Stimulated activated CD4-positive, alpha-beta T cell treated with anti-CD3 and anti-CD28 coated beads, Interleukin-2, amount 100 ng/mL, for 48 hours (primary cell): ENCODE results near the gene GPR4.
"Not testable (repeated sequence)": the region's sequence is repeated elsewhere in the genome, so short reads cannot be mapped to it uniquely, and the experiment has no call there.

Experiments used
- DNase-seq, 2 donors: peaks; one replicate each; pipeline ENCODE4 v3.0.0-alpha.2; 2020

GPR4 gene

GRCh38 chr19:45601524-45602374 is at the start of gene GPR4:
TSS of gene GPR4 (minus strand) at chr19:45602212. CDS start at chr19:45591866, 10,346 bp downstream.
- DNase-seq: no peak

DNA sequence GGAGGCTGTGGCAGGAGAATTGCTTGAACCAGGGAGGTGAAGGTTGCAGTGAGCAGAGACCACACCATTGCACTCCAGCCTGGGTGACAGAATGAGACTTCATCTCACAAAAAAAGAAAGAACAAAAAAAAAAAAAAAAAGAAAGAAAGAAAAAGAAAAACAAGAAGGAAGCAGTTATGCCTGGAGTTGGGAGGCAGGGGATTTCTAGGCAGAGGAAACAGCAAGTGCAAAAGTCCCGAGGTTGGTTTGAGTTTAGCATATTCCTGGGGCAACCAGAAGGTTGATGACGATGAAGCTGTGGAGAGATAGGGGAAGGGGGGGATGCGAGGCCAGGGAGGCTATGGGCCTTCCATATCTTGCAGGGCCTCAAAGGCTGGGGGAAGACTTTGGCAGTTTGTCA is 48.7 kb upstream of the GPR4 start:
- DNase-seq: no peak

GRCh38 chr19:45646345-45646698 is 44.3 kb upstream of the GPR4 start:
- DNase-seq: no peak

GRCh38 chr19:45645631-45646344 is 43.8 kb upstream of the GPR4 start:
- peak; percentile 72 to 77 for DNase-seq

- DNase-seq: no peak
These were observed 43.1 kb upstream of the GPR4 start for GRCh38 chr19:45645068-45645630.

DNA sequence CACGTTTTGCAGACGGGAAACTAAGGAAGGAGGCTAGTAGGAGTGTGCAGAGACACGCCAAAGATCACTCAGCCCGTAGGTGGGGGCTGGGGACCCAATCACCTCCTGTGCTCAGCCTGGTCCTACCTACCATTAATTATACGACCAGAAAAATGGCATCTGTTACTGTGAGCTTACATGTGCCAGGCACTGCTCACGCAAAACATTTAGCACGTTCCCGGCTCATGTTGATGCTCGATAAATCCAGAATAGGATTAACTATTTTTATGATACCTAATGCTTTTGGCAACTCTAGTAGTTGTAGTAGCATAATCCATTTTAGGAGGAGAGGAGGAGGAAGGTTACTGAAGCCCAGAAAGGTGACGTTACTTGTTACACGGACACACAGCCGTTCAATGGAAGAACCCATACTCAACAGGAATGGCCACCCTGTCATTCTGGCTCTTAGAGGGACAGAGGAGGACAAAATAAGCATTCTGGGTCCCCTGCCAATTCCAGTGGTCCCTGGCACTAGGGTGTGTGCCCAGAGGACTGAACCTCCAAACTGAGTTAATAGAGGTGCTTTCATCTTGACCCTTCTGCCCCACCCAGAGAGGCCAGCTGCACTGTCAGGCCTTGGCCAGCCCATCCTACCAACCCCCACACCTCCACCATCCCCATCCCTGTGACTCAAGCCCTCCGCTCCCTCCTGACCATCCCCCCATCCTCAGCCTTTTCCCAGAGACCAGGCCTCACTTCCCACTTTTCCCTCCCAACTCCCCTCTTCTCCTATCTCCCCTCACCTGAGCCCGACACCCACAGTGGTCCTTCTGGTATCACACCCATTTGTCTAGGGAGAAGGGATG is 42.1 kb upstream of the GPR4 start:
- DNase-seq: no peak

GRCh38 chr19:45643024-45643926 is 41.3 kb upstream of the GPR4 start:
- DNase-seq: peak; percentile 98

DNA sequence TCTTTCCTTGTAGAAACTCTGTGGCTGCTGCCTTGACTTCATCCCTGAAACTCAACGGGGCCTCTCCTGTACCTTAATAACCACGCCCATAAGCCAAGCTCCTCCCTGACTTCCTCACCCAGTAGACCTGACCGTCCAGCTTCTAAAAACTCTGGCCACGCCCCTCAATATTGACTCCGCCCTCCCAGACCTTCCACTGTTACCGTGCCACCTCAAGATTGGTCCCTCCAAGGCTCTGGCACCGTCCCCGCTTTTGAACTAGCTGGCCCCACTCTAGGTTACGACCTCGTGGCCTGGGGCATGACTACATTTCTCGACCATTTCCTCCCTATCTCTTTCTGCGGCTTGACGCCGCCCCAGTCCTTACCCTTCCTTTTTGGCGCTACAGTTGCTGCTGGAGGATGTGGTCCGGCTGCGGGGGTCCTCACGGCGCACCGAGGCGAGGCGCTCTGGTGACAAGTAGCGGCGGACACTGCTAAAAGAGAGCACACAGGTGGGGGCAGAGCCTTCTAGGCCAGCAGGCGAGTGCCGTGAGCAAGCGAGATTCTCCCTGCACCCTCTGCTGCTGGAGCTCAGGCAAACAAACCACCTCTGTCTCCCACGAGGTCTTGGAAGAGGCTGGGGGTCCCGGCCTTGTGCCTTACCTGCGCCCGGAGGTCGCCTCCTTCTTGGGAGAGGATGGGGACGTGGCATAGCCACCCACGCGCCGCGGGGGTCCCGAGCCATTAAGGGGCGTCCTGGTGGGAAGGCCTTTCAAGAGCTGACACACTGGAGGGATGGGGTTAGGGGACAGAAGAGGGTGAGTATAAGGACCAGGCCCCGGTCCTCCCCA is 39.5 kb upstream of the GPR4 start:
- DNase-seq: peak; percentile 79 to 85

DNA sequence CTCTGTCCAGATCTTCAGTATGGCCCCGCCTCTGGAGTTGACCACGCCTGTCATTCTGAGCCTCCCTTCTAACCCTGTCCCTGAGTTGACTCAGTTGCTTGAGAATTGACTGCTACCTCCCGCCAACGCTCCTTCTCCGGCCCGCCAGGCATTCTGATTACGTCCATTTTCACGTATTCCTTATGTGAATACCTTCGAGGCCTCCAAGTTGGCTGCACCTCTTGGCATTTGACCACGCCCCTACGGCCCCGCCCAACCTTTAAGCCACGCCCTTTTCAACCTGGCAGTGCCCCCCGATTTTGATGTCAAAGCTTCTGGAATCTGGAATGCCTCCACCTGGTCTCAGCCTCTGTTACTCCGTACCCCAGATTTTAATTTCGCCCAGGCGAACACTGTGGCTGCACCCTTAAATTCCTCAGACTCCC is 38.8 kb upstream of the GPR4 start:
- peak; percentile 56 to 62 for DNase-seq

DNA sequence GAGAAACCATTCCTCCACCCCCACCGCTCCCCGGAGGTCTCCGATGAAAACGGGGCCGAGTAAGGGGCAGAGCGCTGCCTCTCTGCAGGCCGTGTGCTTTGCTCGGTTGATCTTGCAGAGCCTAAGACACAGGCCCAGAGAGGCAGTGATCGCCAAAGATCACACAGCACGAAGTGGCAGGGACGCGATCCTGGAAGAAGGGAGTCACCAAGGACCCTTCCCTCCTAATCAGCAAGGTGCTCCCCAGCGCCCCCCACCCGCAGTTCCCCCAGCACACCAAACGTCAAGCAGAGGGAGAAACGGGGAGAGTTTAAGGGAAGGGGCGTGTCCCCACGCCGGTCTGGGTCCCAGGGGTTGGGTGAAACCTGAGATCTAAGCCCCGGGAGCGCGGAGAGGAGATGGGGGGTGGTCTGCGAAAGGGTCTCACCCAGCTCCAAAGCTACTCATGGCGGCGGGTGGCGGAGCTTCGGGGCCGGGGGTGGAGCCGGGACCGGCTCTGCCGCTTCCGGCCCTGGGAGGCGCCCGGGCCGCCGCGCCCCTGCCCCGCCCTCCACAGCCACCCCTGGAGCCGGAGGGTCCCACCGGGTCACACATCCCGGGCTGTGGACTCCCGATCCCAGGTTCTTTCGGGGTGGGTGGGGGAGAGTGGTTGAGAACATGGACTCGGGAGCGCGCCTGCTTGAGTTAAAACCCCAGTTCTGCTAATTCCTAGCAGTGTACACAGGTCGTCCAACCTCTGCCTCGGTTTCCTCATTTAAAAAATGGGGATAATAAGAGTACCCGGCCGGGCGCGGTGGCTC is 37.1 kb upstream of the GPR4 start, which contains the start of gene EML2:
Gene EML2 (minus strand): TSS at position 468 of the 800 bp plus-strand sequence. CDS start 21 bp downstream, at position 447.
- DNase-seq: peak; percentile 40 to 49

DNA sequence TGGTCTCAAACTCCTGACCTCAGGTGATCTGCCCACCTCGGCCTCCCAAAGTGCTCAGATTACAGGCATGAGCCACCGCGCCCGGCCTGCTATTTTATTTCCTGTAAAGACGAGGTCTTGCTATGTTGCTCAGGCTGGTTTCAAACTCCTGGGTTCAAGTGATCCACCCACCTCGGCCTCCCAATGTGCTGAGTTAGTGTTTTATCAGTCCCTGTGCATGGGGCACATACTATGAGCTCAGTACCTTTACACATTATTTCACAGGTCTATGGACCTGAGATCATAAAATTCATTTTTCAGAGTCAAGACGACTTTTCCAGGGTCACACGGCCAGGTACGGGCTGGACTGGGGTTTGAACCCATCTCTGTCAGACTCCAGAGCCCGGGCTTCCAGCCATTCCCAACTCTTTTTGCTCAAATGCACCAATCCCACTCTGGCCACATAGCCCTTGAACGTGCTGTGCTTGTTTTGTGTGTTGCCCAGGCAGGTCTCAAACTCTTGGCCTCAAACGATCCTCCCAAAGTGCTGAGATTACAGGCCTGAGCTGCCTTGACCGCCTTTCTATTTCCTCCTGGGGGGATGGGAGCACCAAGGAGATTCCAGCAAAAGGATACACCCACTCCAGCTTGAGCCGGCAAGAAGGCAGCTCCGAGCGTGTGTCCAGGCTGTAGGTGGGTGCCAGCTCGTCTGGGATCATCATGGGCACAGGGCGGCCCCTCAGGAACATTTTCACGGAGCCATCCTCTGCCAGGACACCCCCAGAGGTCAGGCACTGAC is 36.1 kb upstream of the GPR4 start:
- no peak for DNase-seq

DNA sequence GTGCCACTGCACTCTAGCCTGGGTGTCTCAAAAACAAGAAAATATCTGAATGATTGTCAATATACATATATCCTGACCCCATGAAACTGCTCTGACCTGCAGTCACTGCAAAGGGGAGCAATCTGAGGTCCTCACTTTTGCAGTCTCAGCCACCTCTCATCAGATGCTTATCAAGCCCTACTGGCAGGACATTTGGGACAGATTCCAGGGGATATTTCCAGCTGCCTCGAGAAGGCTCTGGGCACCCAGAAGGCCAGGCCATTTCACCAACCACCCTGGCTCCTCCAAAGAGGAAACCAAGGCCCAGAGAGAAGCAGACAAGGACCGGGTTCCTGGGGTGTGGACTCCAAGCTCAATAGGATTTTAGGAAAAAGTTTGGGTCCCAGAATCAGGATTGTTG is 34.9 kb upstream of the GPR4 start:
- DNase-seq: no peak

DNA sequence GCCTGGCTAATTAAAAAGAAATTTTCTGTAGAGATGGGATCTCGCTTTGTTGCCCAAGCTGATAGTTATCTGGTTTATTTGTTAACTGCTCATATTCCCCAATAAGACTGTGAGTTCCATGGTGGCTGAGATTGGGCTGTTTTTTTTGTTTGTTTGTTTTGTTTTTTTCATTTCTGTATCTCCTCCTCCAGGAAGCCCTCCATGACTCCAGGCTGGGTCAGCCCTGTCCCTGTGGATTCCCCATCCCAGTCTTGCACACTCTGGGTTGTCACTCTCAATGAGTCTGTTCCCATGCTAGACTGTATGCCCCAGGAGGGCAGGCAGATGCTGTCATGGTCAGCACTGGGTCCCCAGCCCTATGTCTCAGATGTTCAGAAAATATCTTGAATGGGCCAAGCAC is 34.3 kb upstream of the GPR4 start:
- no peak for DNase-seq

DNA sequence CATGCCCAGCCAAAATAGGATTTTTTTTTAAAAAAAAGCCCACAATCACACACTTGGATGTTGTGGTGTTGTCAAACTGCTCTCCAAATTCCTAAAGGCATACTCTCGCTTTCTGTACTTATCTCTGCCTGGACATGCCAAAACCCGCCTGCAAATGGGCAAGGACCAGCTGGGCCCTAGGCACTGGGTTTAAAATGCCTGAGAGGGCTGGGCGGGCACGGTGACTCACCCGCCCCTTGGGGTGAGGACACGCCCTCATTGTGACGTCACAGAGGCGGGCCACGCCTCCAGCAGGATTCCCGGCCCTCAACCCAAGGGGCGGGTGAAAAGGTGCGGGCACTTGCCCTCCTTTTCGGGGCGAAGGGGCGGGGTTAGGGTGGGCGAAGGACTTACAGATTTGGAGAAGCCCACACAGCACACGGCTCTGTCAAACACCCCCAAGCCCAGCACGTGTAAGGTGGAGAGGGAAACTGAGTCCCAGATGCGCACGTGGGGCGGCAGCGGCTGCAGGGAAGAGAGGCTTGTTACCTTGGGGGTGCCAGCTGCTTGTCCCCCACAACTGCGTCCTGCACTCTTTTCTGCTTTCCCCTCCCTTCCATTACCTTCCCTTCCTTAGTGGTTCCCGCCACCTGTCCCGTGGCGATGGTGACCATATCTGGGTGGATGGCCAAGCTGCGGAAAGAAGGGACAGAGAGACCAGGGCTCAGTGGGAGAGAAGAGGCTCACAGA is 30.6 kb upstream of the GPR4 start:
- DNase-seq: peak; percentile 49

- DNase-seq: no peak
These were observed 28.5 kb upstream of the GPR4 start for GRCh38 chr19:45630463-45630862.

GRCh38 chr19:45629704-45630103 is 27.7 kb upstream of the GPR4 start:
- DNase-seq: no peak

GRCh38 chr19:45628219-45628618 is 26.2 kb upstream of the GPR4 start:
- DNase-seq: not testable (repeated sequence)

DNA sequence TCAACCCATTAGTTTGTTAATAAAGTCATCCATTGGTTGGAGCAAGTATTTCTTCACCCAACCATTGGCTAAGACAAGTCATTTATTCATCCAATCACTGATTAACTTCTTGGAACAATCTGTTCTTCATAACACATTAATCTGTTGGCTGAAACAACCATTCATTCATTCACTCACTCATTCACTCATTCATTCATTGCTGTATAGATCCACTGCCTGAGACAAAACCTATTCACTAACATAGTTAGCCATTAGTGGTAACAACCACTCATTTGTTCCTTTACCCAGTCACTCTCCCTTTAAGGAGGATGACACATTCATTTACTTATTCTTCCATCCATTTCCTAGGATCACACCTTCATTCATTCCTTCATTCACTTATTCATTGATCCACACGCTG is 22.0 kb upstream of the GPR4 start:
- DNase-seq: no peak
